HG03565 (cell line): ENCODE measurements around the gene IDH1.
"Not testable (repeated sequence)": the region's sequence is repeated elsewhere in the genome, so short reads cannot be mapped to it uniquely, and the experiment has no call there.

ENCODE experiments used
- ATAC-seq: cut with Tn5 transposase; IDR thresholded peaks from one replicate; pipeline ENCODE4 v1.9.1; 2021; ENCODE audit warnings: mild to moderate bottlenecking, moderate library complexity; ENCODE audit not compliant: unreplicated experiment

IDH1 gene

DNA sequence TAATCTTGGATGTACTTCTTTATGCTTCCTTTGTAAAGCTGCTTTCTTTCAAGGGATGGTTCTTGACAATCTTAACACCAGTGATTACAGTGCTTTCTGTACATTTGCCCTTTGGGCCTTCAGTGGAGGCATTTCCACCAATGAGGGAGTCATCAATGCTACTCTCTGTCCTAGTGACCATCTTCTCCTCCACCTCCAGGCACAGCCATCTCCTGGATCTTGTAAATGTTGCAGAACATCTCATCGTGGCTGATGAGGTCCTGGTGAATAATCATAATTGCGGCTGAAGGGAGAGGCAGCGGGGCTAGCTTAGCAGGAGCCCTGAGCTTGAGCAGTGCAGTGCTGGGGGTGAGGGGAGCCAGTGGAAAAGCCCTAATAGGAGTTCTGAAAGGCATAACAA is 32.5 kb downstream of the IDH1 start:
- no peak for ATAC-seq

DNA sequence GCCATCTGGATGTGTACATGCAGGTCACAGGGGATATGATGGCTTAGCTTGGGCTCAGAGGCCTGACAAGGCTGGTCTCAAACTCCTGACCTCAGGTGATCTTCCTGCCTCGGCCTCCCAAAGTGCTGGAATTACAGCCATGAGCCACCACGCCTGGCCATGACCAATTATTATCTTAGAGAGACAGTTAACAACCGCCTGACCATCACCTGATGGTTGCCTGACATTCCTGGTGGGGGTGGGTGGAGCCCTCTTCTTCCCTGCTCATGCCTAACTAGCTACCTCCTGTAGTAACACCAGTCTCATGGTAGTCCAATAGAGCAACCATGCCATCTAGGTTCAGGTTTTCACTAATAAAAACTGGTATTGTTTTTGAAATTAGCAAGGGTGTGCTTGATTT is 33.0 kb downstream of the IDH1 start:
- not testable (repeated sequence) for ATAC-seq

DNA sequence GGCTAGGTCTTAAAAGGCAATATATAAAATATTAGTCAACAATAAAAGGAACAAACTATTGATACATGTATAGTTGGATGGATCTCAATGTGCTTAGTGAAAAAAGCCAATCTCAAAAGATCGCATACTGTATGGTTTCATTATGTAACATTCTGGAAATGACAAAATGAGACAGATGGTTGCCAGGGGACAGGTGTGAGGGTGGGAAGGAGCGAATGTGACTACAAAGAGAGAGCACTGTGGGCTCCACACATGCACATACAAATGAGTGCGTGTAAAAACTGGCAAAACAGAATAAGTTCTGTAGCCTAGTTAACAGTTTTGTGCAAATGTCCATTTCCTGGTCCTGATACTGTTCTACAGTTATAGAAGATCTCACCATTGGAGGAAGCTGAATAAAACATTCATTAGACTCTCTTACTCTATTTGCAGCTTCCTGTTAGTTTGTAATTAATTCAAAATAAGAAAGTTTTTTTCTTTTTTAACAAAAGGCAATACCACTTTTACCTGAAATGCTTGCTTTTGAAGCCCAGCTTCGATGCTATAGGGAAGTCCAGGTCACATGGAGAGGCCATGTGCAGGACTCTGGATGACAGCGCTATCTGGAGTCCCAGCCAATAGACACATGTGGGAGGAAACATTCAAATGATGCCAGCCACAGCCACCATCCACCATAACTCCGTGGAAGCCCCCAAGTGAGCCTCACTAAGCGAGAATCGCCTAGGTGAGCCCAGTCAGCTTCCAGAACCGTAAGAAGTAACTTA is 44.0 kb downstream of the IDH1 start:
- ATAC-seq = no peak

DNA sequence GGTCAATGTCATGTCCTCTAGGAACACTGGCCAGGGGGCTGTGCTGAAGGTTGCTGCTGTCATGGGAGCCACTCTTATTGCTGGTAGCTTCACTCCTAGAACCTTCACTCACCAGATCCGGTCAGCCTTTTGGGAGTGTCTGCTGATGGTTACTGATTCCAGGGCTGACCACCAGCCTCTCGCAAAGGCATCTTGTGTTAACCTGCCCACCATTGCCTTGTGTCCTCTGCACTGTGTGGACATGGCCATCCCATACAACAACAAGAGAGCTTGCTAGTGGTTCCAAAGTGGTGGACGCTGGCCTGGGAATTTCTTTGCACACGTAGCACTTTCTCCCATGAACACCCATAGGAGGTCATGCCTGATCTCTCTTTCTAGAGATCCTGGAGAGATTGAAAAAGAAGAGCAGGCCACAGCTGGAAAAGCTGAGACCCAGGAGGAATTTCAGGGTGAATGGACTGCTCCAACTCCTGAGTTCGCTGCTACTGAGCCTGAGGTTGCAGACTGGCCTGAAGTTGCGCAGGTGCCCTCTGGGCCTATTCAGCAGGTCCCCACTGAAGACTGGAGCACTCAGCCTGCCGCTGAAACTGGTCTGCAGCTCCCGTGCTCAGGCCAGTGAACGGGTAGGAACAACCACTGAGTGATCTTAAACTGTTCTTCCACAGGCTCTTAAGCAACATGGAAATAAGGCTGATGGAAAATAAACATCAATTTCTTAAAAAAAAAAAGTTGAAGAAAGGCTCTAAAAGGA is 46.4 kb downstream of the IDH1 start:
- ATAC-seq = no peak

DNA sequence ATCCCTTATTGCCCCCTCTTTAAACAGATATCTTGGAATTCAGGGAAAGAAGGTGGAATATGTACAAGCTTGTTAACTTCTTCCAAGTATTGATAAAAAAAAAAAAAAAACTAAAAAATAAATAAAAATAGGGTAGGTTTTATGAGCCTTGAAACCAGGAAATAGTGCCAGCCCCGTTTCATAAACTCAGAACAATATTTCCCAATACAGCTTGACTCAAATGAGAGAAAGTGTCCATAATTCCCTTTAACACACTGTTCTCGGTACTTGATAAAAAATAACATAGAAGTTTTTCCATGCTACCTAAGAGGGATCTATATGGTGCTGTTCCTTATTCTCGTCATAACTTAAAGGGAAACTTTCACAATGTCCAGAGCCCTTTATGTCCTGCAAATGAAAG is 47.1 kb downstream of the IDH1 start:
- no peak for ATAC-seq

DNA sequence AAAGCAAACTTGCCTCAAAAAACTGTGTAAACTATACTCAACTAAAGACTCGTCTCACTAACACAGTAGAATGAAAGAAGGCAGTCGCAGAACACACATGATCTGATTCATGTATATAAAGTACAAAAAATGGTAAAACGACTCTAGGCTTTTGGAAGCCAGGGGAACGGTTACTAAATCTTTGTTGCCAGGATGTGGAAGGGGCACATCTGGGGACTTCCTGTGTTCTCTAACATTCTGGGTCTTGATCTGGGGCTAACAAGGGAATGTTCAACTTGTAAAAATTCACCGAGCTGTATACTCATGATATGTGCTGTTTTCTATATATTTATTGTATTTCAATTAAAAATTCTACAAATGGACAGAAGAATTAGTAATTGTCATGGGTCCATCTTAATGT is 50.7 kb downstream of the IDH1 start:
- no peak for ATAC-seq

DNA sequence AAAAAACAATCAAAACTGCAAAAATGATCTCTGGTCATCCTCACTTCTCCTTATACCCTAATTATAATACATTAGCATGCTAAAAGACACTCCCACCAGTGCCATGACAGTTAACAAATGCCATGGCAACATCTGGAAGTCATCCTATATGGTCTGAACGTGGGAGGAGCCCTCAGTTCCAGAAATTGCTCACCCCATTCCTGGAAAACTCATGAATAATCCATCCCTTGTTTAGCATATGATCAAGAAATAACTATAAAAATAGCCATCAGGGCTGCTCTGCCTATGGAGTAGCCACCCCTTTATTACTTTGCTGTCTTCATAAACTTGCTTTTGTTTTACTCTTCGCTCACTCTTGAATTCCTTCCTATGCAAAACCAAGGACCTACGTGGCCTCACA is 59.3 kb downstream of the IDH1 start:
- no peak for ATAC-seq

DNA sequence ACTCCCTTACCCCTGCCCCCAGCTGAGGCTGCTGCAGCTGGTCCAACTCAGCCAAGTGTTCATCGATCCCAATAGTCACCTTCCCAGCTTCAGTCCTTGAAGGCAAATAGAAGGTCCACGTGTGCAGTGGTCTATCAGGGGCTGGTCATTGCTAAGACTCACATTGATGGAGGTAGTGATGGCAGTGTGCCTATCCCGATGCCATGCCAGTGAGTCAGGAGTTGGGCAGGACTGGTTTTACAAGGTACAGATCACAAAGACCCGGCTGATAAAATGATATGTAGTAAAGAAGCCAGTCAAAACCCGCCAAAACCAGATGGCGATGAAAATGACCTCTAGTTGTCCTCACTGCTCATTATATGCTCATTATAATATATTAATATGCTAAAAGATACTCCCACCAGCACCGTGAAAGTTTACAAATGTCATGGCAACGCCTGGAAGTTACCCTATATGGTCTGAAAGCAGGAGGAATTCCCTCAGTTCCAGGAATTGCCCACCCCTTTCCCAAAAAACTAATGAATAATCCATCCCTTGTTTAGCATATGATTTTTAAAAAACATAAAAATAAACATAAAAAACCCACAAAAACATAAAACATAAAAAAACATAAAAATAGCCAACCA is 62.1 kb downstream of the IDH1 start:
- no peak for ATAC-seq

DNA sequence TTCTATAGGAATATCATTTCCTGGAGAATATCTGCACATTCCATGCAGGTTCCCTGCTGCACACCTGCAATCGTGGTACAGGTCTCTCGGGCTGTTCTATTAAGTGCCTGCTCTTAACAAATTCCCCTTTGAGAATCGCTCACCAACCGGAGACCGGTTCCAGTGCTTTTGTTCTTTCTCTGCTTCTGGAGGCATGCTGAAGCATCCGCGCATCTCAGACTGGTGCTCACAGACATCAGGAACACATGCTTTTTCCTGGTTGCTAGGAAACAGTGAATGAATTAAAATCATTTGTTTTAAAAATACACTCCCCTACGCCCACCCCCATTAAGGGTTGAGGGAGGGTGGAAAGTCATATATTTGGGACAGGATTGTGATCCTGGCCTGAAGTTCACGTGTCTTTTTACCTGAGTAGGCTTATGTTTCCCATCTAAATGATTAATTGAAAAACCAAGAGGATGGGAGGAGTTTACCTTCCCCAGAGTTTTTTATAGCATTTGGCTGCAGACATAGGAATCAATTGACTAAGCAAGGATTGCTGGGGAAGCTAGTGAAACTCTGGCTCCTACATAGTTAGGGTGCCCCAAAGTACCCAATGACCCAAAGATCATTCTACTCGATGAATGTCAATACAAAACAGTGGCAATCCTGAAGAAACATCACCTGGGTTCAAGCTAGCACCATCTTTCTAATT is 64.9 kb downstream of the IDH1 start, which contains the start of gene C2orf80:
Gene C2orf80 (minus strand): TSS at position 221 of the 694 bp plus-strand sequence. CDS start 3,044 bp downstream, outside the sequence.
- no peak for ATAC-seq

DNA sequence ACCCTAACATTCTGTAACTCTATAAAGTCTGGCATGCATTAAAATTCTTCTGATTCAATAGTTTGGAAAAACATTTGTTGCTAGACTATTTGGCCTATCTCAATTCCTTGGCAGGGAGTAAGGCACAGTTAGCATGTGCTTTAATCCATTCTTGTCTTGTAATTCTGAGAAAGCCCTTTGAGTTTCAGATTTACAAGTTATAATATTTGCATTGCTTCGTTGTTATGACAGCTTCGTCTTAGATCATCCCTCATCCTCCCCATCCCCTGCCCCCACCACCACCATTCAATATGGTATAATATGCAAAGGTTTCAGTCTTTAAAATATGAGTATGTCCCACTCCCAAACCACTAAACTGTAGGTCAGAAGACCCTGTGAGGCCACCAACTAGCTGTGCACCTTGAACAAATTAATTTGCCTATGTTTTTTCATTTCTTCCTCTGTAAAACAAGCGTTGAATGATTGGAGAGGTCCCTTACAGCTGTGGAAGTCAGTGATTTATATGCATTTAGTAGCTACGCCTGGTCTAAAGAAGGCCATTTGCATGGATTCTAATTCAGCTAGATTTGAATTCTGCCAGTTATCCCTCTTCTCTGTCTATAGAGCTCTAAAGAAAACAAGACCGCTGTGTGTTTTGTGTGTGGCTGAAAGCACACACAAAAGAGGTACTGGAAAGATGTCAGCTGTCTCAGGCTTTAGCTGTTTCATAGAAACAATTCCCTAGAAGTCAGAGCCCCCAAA is 65.6 kb downstream of the IDH1 start:
- ATAC-seq = no peak

DNA sequence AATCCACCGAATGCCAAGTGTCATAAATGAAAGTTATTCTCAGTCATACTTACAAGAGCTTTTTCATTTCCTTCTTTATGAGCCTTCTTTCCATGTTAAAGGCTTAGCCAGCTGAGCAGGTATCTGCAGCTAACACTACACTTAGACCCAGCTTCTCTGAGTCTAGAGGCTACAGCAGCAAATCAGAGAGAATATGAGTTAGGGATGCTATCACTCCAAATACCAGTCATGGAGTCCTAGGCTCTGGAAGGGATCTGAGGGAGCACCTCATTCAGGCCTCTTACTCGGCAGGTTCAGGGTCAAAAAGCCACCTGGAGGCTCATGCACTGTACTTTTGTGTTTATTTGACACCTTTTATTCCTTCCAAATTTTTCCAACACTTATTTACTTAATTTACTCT is 68.0 kb downstream of the IDH1 start:
- ATAC-seq = no peak

DNA sequence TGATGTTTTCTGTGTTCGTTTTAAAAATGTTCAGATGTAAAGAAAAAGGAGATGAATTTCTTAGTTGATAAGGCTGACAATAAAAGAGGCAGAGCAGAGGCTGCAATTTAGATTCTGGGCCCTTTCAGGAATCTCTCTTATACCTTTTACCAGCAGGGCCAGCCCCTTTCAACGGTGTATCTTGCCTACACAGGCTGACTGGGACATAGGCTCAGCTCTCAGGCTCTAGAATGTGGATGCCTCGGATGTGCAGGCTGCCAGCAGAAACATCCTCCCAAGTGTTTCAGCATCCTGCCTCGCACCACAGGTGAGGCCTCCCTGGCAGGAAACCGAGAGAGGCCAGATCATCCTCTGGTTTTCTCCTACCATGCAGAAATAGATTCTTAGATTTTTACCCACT is 68.4 kb downstream of the IDH1 start:
- ATAC-seq = no peak
